Endometrium (tissue), 2 donors: ENCODE results near the gene DPYSL4.

Experiments
- FAIRE-seq: peaks from 2 replicates; lab custom pipeline; 2012; peaks lifted over from hg19 to GRCh38; lab: Jason Lieb, UNC
- donor health status: control.
- donor health status: control.

Gene DPYSL4

DNA sequence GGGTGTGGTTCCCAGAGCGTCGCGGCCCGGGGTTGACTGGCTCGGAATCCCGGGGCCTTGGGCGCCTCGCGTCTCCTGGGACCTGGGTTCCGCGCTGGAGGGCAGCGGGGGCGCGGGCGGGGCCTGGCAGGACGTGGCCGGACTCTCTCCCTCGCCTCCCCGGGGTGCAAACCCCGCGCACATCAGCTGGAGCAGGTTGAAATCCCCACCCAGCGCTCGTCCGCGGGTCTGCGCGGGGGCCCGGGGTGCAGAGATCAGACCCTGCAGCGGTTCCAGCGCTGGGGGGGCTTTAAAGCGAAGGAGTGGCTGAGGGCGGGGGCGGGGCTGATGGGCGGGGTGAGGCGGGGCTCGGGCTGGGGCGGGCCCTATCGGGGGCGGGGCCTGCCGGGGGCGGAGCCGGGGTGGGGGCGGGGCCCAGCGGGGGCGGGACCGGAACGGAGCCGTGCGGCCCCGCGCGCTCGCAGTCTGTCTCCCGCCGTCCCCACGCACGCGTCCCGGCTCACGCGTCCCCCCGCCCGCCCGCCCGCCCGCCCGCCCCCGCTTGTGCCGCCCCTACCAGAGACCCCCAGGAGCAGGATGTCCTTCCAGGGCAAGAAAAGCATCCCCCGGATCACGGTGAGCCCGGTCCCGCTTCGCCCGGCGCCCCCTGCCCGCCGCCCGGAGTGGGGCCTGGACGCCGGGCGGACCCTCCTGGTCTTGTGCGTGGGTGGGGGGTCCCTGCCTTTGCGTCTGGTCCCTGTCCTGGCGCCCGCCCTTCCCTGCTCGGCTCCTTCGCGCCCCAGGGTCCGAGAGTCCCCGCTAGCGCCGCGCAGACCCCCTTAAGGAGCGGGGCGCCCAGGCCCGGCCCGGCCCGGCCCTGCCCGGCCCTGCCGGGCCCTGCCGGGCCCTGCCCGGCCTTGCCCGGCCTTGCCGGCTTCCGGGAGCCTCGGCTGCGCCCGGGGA is at the start of gene DPYSL4:
TSS of gene DPYSL4 (plus strand) at position 461 of the 942 bp plus-strand sequence. CDS start at position 577, 116 bp downstream.
- FAIRE-seq = no peak

DNA sequence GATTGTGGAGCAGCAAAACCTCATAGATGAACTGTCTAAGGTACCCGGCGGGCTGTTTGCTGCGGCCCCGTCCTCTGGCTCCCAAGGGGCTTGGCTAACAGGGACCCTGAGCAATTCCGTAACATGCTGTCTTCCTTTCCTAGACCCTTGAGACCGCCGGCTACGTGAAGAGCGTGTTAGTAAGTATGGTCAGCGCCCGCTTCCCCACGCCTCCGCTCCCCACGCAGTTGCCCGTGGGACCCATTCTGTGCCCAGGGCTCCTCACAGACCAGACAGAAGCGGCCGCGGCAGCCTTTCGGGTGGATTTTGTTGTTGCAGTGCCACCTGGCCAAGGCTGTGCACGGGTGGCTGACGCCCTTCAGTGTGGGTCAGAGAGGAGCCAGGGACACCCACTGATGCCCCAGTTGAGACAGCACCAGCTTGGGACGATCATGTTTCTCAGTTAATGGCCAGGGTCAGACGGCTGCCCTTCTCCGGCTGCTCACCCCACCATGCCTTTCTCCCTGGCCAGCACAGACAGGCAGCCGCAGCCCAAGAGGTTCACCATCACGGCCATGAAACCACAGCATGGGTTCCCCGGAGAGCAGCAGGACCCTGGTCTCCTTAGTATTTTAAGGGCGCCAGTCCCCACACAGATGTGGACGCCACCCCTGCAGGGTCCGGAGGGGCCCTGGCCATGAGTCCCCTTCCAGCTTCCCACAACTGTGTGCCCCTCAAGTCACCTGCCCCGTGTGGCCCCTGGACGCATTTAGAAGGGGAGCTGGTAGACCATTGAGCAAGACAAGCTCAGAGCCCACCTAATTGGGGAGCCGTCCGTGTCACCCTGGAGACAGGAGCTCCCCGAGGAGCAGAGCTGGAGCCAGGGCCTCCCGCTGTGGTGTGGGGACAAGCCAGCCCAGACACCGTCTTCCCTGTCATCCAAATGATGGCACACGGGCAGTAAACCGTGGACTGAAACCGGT is 49.4 kb upstream of the DPYSL4 start:
- FAIRE-seq = no peak

DNA sequence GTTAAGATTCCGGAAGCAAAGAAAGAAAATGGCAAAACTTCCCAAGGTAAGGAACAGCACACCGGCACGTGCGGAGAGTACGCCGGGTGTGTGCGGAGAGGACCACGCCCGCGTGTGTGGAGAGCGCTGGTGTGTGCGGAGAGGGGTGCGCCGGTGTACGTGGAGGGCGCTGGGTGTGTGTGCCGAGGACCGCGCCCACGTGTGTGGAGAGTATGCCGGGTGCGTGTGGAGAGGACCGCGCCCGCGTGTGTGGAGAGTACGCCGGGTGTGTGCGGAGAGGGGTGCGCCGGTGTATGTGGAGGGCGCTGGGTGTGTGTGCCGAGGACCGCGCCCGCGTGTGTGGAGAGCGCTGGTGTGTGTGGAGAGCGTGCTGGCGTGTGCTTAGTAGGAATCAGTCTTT is 48.6 kb upstream of the DPYSL4 start:
- no peak for FAIRE-seq

DNA sequence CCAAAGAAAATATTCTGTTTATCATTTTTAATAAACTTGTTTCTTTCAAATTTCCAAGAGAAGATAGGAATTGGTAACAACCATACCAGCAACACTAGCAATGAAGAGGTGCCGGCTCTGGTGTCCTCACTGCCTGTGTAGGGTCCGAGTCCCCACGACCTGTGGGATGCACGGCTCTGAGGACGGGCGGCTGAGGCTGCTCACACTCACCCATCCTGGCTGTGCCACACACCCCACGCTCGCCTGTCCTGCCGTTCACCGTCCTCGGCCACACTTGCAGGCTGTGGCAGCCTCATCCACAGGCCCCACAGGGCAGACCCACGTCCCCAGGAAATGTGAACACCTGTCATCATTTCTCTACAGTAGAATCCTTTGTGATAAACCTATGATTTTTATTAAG is 48.2 kb upstream of the DPYSL4 start:
- FAIRE-seq = no peak

DNA sequence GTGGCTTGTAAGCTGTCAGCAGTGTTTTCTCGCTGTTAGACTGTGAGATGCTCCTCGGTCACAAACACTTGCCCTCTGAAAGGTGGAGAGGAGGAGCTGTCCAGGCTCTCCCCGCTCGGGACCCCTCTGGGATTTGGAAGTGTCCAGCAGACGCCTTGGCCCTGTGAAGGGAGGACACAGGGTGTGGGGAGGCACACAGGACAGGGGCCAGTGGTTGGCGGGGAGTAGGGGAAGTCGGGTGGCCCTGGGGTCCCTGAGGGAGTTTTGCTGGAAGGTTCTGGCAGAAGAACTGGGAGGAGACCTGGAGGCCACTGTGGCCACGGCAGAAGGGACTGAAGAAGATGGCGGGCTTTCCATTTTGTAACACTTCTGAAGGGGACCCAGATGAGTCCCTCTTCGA is 47.2 kb upstream of the DPYSL4 start:
- FAIRE-seq = no peak

DNA sequence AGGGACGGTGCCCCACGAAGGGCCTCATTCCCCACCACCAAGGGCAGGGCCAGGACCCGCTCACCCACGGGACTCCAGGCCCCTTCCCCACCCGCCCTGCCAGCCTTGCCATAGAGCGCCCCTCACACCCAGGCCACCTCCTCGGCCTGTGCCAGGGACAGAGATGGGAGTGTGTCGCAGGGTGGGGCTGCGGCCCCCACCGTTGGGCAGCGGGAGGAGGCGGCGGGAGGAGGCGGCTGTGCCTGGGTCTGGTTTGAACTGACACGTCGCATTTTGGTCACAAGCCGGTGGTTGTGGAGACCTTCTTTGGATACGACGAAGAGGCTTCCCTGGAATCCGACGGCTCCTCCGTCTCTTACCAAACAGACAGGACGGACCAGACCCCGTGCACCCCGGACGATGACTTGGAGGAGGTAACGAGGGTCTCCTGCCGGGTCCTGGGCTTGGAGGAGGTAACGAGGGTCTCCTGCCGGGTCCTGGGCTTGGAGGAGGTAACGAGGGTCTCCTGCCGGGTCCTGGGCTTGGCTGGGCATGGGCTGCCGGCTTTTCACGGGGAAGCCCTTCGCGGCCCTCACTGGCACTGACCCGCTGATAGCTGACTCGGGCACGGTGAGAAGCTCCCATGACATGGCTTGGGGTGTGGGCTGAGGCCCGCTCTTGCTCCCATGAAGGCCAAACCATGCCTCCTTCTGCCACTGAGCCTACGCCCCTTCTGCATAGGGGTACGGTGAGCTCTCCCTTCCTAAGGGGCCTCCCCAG is 46.4 kb upstream of the DPYSL4 start:
- FAIRE-seq = no peak

DNA sequence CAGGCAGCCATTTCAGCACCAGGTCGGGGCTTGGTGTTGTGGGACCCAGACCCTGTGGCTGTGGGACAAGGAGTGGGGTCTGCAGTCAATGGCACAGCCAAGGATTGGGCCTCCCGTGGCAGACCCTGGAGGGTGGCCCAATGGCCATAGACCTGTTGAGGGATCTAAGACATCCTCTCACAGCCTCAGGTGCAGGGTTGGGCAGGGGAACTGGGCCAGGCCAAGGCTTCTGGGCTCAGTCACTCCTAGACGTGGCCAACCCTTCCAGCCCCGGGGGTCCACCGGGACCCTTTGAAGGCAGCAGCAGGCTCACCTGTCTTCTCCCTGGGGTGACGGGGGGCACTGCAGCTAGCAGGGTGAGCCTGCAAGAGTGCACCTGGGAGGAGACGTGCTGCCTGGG is 45.7 kb upstream of the DPYSL4 start:
- FAIRE-seq = no peak

DNA sequence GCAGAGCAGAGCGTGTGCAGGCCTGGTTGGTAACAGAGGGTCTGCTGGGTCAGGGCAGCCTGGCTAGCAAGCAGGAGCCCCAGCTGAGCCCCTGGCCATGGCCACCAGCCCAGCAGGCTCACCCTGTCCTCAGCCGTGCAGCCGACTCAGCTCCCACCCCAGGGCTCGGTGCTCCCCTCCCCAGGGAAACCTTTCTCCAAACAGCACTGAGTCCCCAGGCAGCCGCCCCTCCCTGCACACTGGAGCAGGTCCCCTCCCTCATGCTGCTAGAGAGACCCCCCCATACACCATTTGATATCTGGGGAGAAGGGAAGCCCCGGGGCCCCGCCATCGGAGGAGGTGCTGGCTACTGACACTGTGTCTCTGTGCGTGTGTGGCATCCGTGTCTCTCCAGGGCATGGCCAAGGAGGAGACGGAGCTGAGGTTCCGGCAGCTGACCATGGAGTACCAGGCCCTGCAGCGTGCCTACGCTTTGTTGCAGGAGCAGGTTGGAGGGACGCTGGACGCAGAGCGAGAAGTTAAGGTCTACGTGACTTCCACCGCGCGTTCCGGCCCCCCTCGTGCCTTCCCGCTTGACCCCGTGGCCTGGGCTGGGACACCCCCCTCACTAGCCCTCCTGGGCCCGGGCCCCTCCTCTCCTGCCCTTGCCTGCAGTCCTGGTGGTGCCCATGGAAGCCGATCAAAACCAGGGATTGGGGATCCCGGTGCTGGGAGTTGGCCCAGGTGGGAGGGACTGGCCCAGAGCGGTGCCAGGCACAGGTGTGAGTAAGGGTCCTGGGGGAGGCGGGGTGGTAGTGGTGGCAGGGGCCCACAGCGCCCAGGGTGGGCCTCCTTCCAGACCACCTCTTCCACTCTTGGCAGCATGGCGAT is 45.0 kb upstream of the DPYSL4 start:
- FAIRE-seq = no peak

DNA sequence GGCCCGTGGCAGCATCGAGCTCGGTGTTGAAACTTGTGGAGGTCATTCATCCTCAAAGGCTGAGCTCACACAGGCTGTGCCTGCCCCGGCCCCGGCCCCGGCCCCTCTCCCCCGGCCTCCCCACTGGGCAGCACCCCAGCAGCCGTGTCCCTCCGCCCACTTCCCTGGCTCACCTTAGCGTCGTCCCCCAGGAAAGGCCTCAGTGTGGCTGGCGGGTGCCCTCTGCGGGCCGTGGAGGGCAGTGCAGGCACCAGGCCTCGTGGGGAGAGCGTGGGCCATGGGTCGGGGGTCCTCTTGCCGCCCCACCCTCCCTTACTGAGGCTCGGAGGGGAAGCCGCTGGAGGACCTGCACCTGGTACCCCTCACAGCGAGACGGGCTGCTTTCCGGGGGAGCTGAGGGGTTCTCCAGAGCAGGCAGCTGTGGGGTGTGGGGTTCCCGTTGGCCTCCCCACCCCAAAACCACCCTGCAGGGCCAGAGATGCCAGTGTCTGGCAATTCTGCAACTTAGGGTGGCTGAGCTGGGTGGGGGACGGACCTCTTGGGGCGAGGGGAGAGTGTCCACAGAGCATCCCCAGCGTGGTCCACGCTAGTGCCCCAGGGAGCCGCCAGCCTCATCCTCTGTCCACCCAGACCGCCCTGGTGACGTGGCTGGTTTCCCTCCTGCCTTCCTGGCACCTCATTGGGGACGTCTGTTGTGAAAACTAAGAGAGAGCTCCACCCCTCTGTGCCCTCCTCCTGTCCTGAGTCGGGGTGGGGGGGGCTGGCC is 44.2 kb upstream of the DPYSL4 start:
- no peak for FAIRE-seq

DNA sequence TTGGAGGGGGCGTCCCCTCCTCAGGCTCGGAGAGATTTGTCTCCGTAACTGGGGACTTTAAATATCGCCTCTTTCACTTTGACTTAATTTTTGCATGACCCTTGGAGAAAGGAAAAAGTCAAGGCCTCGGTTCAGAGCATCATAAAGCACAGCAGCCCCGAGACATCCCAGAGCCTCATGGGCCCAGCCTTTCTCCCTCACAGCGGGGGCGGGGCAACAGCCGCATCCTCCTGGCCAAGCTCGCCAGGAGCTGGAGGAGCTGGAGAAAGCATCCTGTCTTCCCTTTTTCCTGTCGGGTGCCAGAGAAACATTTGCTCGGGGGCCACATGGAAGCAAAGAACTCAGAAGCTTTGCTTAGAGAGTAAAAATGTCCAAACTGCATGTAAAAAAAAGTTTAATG is 43.6 kb upstream of the DPYSL4 start:
- FAIRE-seq = no peak

DNA sequence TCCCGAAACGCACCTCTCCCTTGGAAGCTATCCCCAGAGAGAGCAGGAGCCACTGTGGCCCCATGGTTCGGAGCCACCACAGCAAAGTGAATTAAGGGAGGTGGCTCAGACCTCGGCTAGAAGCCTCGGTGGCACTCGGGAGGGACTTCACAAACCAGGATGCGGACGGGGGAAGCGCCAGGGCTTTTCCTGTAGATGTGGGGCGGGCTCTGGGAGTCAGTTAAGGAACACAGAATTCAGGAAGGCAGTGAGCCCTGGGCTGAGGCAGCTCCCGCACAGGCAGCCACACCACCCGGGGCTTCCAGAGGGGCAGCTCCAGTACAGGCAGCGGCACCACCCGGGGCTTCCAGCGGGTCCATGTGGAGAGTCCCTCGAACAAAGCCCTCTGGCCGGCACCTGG is 42.7 kb upstream of the DPYSL4 start:
- no peak for FAIRE-seq

DNA sequence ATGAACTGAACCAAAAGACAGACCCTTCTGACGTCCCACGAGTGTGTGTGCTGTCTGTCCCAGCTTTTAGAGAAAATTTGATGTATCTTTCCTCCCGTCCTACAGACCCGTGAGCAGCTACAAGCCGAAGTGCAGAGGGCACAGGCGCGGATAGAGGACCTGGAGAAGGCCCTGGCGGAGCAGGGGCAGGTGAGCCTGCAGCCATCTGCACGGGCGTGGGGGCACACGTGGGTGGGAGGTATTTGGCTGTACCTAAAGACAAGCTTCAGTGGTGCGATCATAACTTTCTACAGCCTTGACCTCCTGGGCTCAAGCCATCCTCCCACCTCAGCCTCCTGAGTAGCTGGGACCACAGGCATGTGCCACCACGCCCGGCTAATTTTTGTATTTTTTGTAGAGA is 41.7 kb upstream of the DPYSL4 start:
- no peak for FAIRE-seq

DNA sequence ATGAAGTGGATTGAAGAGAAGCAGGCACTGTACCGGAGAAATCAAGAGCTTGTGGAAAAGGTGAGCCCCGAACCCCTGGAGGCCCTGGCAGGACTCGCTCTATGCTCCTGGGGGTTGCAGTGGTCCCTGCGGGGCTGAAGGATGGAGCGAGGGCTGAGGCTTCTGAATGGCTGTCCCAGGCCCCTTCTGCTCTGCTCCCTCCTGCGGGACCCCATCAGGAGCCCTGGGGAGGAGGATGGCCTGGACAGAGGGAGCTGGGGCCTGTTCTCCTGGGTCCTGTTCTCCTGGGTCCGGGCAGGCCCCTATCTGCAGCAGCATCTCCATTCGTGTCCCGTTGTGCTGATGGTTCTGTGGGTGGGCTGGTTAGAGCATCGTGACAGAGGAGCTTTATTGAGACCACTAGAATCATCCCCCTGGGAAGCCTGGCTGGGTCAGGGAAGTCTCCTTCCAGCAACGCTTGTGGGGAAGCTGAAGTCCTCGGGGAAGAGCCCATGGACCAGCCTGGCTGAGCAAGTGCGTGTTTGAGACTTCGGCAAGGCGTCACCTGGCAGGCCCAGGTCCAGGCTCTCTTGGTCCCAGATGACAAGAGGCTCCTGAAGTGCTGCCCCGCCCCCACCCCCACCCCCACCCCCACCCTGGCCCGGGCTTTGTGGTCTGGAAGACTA is 41.1 kb upstream of the DPYSL4 start:
- no peak for FAIRE-seq

DNA sequence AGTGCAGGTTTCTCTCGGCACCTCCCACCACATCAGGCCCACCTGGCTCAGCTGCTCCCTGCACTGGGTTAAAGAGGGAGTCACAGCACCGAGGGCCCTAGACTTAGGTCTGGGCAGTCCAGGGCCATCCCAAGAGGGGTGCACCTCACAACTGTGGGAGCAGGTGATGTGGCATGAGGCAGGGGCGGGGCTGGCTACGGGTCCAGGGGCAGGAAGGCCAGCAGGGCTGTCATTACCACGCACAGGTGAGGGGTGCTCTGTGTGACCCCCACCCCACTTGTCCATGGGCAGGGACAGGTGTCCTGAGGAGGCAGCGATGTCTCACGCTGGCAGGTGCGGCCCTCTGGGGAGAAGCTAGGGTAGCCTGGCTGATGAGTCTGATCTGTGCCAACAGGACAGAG is 40.5 kb upstream of the DPYSL4 start:
- no peak for FAIRE-seq

DNA sequence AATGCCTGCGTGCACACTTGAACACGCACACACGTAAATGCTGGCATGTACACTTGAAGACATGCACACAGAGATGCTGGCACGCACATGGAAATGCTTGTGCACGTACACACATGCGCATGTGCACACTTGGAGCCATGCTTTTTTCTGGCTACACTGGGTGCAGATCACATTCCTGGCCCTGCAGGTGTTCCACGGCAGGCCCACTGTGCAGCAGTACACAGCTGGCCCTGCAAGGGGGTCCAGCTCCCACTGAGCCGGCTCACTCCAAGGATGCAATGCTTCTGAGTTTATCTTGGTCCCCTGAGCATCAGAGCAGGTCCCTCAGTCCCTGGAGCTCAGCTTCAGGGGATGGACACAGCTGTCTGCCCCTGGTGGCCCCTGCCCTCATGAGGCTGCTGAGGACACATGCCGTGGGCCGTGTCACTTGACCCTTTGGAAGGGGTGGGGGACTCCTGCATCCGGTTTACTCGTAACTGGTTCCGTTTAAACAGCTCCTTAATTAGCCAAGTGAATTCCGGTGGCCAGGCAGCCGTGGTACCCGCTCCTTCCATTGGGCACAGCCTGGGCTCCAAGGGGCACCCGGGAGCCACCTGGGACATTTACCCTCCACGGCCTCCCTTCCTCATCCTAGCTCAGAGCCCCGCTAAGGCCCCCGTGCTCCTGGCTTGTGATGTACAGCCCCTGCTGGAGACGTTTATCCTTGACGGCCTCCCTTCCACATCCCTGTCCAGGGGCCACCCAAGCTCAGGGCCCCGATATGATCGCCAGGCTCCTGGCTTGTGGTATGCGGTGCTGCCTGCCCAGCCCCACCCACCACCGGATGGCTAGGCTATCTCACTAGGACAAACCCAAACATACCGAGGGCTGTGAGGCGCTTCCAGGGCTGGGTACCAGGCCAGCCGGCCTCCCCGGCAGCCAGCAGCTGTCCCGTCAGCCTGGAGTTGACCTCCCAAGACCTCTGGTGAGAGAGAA is 39.5 kb upstream of the DPYSL4 start:
- no peak for FAIRE-seq

DNA sequence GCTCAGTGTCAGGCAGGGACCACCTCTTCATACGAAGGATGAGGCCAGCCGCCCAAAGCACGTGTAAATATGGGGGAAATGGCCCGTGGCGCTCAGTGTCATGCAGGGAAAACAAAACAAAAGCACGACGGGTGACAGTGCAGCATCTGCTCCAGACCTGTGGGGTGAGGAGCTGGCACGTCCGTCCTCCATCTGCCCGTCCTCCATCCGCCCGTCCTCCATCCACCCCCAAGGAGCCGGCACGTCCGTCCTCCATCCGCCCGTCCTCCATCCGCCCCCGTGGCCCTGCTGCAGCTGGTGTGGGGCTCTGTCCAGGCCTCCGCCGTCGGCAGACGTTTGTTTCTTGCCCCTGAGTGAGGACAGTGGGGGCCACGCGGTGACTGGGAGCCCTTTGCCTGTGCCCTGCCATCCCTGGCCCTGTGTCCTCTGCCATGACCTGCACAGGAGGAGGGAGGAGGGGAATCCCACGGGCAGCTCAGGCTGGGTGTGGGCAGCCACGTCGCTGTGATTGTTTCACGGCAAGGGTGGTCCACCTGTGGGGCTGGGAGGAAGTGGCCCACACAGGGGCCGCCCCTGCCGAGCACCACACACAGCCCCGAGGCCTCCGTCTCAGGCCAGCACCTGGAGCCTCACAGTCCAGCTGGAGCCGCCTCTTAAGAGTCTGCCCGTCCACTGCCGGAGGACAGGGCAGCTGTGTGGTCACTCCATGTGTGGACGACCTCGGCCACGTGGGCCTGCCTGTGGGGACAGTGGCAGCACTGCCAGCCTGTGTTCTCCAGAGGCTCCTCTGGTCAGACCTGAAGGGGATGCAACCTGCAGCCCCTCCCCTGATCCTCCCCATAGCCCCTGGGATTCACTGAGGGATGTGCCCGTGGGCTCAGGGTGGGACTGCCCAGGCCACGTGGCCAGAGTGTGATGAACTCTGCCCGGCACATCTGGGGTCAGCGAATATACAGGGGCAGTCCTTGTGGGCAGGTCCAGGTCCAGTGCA is 38.2 kb upstream of the DPYSL4 start:
- no peak for FAIRE-seq

DNA sequence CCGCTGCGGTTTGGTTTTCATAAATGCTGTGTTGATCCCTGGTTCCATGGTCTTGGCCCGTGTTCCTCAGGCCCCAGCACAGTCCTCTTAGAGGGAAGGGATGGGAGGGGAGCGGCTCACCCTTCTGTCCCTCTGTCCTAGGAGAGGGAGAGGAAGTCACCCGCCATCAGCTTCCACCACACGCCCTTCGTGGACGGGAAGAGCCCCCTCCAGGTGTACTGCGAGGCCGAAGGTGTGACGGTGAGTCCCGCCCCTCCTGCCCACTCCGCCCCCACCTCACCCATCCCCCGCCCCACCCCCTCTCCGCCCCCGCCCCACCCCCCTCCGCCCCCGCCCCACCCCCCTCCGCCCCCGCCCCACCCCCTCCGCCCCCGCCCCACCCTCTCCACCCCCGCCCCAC is 37.5 kb upstream of the DPYSL4 start:
- FAIRE-seq = no peak
